A549 (cell line): Measurements from ENCODE around the gene MAP6. TPM values are rescaled to one million over a fixed set of nuclear protein-coding genes. Genes with fewer than 3 reads are reported as not detected.

Experiments used
- ATAC-seq, 2 experiments: fragments of 200-7000 bp in 1 of 2; fragments of >200 bp in 1 of 2; cut with Nextera tagmentation in 1 of 2; cut with Tn5 transposase in 1 of 2; 3 replicates each; pipeline versions ENCODE4 v1.8.0 to v1.9.1; 2018 to 2020; ENCODE audit warnings: mild to moderate bottlenecking in 1 of 2, moderate library complexity in 1 of 2
- CTCF ChIA-PET: fragments of 300-600 bp; sonication (Branson Sonifier 250); formaldehyde crosslinking; extraction: SDS; loops from one replicate; lab custom pipeline; 2021; ENCODE audit warnings: antibody characterized with exemption, inconsistent platforms; lab: Yijun Ruan, JAX
- POLR2A ChIA-PET: fragments of 350-600 bp; formaldehyde crosslinking; extraction: SDS; loops from one replicate; lab custom pipeline; 2021; ENCODE audit warnings: antibody characterized with exemption, inconsistent platforms; lab: Yijun Ruan, JAX
- DNase-seq, 2 experiments: peaks; one replicate each; pipeline versions ENCODE4 v3.0.0 to v3.0.0-alpha.2; 2011 to 2016; ENCODE audit warnings: low read depth in 1 of 2, low spot score in 1 of 2
- FAIRE-seq: peaks from 2 replicates; lab custom pipeline; 2011; peaks lifted over from hg19 to GRCh38; lab: Jason Lieb, UNC
- H3K27ac ChIP-seq, 2 experiments: fragments of >200 bp; sonication (Bioruptor Twin); formaldehyde crosslinking; 3 replicates each; pipeline ENCODE4 v1.5.1; 2016 to 2017
- H3K4me1 ChIP-seq: fragments of >200 bp; sonication (Bioruptor Twin); formaldehyde crosslinking; 3 replicates; pipeline ENCODE4 v1.6.1; 2016
- H3K4me2 ChIP-seq: fragments of >200 bp; sonication (Bioruptor Twin); formaldehyde crosslinking; 3 replicates; pipeline ENCODE4 v1.6.1; 2016
- H3K4me3 ChIP-seq: fragments of >200 bp; sonication (Bioruptor Twin); formaldehyde crosslinking; 3 replicates; pipeline ENCODE4 v1.5.1; 2016
- H3K9me3 ChIP-seq: fragments of >200 bp; sonication (Bioruptor Twin); formaldehyde crosslinking; 3 replicates; pipeline ENCODE4 v1.6.1; 2016
- BHLHE40 ChIP-seq: IDR thresholded peaks from 2 replicates; pipeline ENCODE4 v1.6.1; 2012; ENCODE audit warnings: low read depth, low read length, inconsistent platforms
- CTCF ChIP-seq: fragments of >200 bp; sonication (Bioruptor Twin); formaldehyde crosslinking; IDR thresholded peaks from 3 replicates; pipeline ENCODE4 v1.5.1; 2016
- EHMT2 ChIP-seq: fragments of 200-600 bp; sonication (generic); IDR thresholded peaks from 2 replicates; pipeline ENCODE4 v1.6.1; 2016; ENCODE audit warnings: antibody characterized with exemption, low read depth, mild to moderate bottlenecking, moderate library complexity
- EP300 ChIP-seq, 2 experiments: fragments of >200 bp; sonication (Bioruptor Twin); formaldehyde crosslinking; IDR thresholded peaks; 2 replicates in 1 of 2; 3 replicates in 1 of 2; pipeline ENCODE4 v1.6.1; 2016 to 2017
- ESRRA ChIP-seq: fragments of 150-350 bp; IDR thresholded peaks from 2 replicates; pipeline ENCODE4 v1.6.1; 2014; ENCODE audit warnings: mild to moderate bottlenecking, low read length, borderline replicate concordance
- FOXS1 ChIP-seq: fragments of 250-450 bp; sonication (Bioruptor Pico); IDR thresholded peaks from 2 replicates; pipeline ENCODE4 v1.5.0; 2020; ENCODE audit warnings: mild to moderate bottlenecking, moderate library complexity
- HMGXB4 ChIP-seq: fragments of 250-450 bp; sonication (Bioruptor Pico); IDR thresholded peaks from 2 replicates; pipeline ENCODE4 v1.5.0; 2021; ENCODE audit warnings: mild to moderate bottlenecking, moderate library complexity, borderline replicate concordance
- JUNB ChIP-seq: fragments of >200 bp; sonication (Bioruptor Twin); formaldehyde crosslinking; IDR thresholded peaks from 2 replicates; pipeline ENCODE4 v1.6.1; 2016
- KDM1A ChIP-seq: fragments of 200-600 bp; sonication (generic); IDR thresholded peaks from 2 replicates; pipeline ENCODE4 v1.6.1; 2016; ENCODE audit warnings: low read depth, mild to moderate bottlenecking
- MAFK ChIP-seq: fragments of 450-650 bp; IDR thresholded peaks from 2 replicates; pipeline ENCODE4 v1.6.1; 2014; ENCODE audit not compliant: partially characterized antibody
- MAX ChIP-seq: IDR thresholded peaks from 2 replicates; pipeline ENCODE4 v1.6.1; 2012
- MYC ChIP-seq: IDR thresholded peaks from 2 replicates; pipeline ENCODE4 v1.6.1; 2012; ENCODE audit warnings: mild to moderate bottlenecking, inconsistent platforms, low read length, improper control_type of control experiment, borderline replicate concordance
- RAD21 ChIP-seq, 2 experiments: fragments of >200 bp in 1 of 2; sonication (Bioruptor Twin) in 1 of 2; formaldehyde crosslinking in 1 of 2; IDR thresholded peaks in 1 of 2; conservative IDR thresholded peaks in 1 of 2; 2 replicates in 1 of 2; 3 replicates in 1 of 2; pipeline ENCODE4 v1.6.1; 2012 to 2018; ENCODE audit warnings: inconsistent platforms in 1 of 2
- RARB ChIP-seq: fragments of 250-450 bp; sonication (Bioruptor Pico); IDR thresholded peaks from 2 replicates; pipeline ENCODE4 v1.8.0; 2021; ENCODE audit warnings: mild to moderate bottlenecking, moderate library complexity
- RCOR1 ChIP-seq: fragments of 150-350 bp; IDR thresholded peaks from 2 replicates; pipeline ENCODE4 v1.6.1; 2014; ENCODE audit warnings: antibody characterized with exemption, low read length, low read depth
- RFX5 ChIP-seq: fragments of 450-650 bp; IDR thresholded peaks from 2 replicates; pipeline ENCODE4 v1.7.1; 2014; ENCODE audit warnings: antibody characterized with exemption, mild to moderate bottlenecking, moderate library complexity
- RNF2 ChIP-seq: fragments of 200-600 bp; sonication (generic); IDR thresholded peaks from 2 replicates; pipeline ENCODE4 v1.6.1; 2016; ENCODE audit warnings: low read depth, mild to moderate bottlenecking, antibody characterized with exemption, moderate library complexity, borderline replicate concordance
- SMC3 ChIP-seq: fragments of >200 bp; sonication (Bioruptor Twin); formaldehyde crosslinking; IDR thresholded peaks from 3 replicates; pipeline ENCODE4 v1.6.1; 2018; ENCODE audit warnings: inconsistent platforms
- SREBF2 ChIP-seq: fragments of 450-650 bp; IDR thresholded peaks from 2 replicates; pipeline ENCODE4 v1.6.1; 2014; ENCODE audit warnings: mild to moderate bottlenecking, moderate library complexity
- ZC3H11A ChIP-seq: fragments of 450-650 bp; IDR thresholded peaks from 2 replicates; pipeline ENCODE4 v1.6.1; 2014; ENCODE audit warnings: antibody characterized with exemption, mild to moderate bottlenecking
- ZFP36 ChIP-seq: fragments of 450-650 bp; IDR thresholded peaks from 2 replicates; pipeline ENCODE4 v1.6.1; 2014; ENCODE audit warnings: borderline replicate concordance; ENCODE audit not compliant: partially characterized antibody
- ZSCAN20 ChIP-seq: fragments of 250-450 bp; sonication (Bioruptor Pico); IDR thresholded peaks from 2 replicates; pipeline ENCODE4 v1.8.0; 2022; ENCODE audit warnings: mild to moderate bottlenecking, moderate library complexity
- WGBS: methylation state at CpG from one replicate; pipeline ENCODE4 v1.1.6; 2017; ENCODE audit errors: missing lambda C conversion rate; 5-methylcytosine and 5-hydroxymethylcytosine counted together
- polyA plus RNA-seq, 4 experiments: library from polyadenylated mRNA; depleted of rRNA in 3 of 4; stranded (reverse); fragments of >200 nt; fragmentation: RNase III in 1 of 4; extraction: RNeasy Plus Mini Kit Qiagen cat#74134 plus additional on column Dnase treatment in 1 of 4; gene quantifications; 2 replicates in 3 of 4; 3 replicates in 1 of 4; pipeline ENCODE4 v1.2.3, GENCODE V29; 2011 to 2017

The MAP6 gene
- polyA plus RNA-seq, 2 of the 4 experiments (the other 2 are of a cell fraction), result 1.1 to 2.1 TPM

GRCh38 chr11:75577207-75577606 is 91.6 kb downstream of the MAP6 start:
- FAIRE-seq, result no peak
- no peaks in the 10 kb centered on the region for H3K9me3 ChIP-seq
- no peak overlapping the region for H3K27ac ChIP-seq
- H3K4me3 ChIP-seq, result no peak overlapping the region
- DNase-seq, result peak; percentile 37 to 61
- H3K4me1 ChIP-seq, result peaks cover 9% of the 10 kb centered on the region; the same call in 2 of the 3 replicates
- H3K4me2 ChIP-seq, result no peak overlapping the region
- peak; percentile 42 to 59; a peak in 4 of 6 replicates for ATAC-seq
- TF ChIP-seq RAD21 (conservative IDR thresholded peaks at IDR 0.05 in 1 of 2, IDR thresholded peaks at IDR 0.05 in 1 of 2) (peak; percentile 30 to 42; a peak in 3 of 5 replicates), SMC3 (peak; percentile 69), CTCF (peak; percentile 47), RCOR1 (no peak), RNF2 (no peak)
- TF ChIP-seq, all 56 proteins: peak for 3
- CTCF ChIA-PET, result interaction anchor here (0.6 to 7.1 kb wide), 16 partner anchors 9 to 133 kb away, joined by 3 to 137 read pairs (median 4); partner anchors contain the start of gene SERPINH1
- 21% methylated on average over 6 of the region's 10 CpGs for WGBS
- POLR2A ChIA-PET, result no interaction called here

- no peak for FAIRE-seq
- DNase-seq, result peak in 1 of 2 experiments; percentile 70
- Histone ChIP-seq H3K9me3 (no peaks in the 10 kb centered on the region), H3K4me3 (no peak overlapping the region), H3K4me2 (peak overlapping the region; percentile 42), H3K4me1 (peaks cover 9% of the 10 kb centered on the region; the same call in 2 of the 3 replicates), H3K27ac (no peak overlapping the region)
- POLR2A ChIA-PET, result interaction anchor here (4.1 kb wide), 1 partner anchor 14 kb away, joined by 24 read pairs; the partner anchor contains the start of gene SERPINH1
- TF ChIP-seq MAX (peak; percentile 71), KDM1A (no peak)
- ATAC-seq, result peak in 1 of 2 experiments; percentile 37; a peak in 3 of 6 replicates
- 48% methylated on average over 8 of the region's 8 CpGs for WGBS
- CTCF ChIA-PET, result interaction anchor here (0.6 to 7.1 kb wide), 13 partner anchors 9 to 1613 kb away, joined by 3 to 137 read pairs (median 3); partner anchors contain the start of gene SERPINH1
Measured at GRCh38 chr11:75576499-75576918, 92.3 kb downstream of the MAP6 start.

- Histone ChIP-seq H3K4me2 (no peak overlapping the region), H3K4me3 (no peak overlapping the region), H3K27ac (no peak overlapping the region), H3K4me1 (peaks cover 9% of the 10 kb centered on the region; the same call in 2 of the 3 replicates), H3K9me3 (no peaks in the 10 kb centered on the region)
- WGBS, result 93% methylated on average over 6 of the region's 6 CpGs
- ChIA-PET POLR2A (interaction anchor here (4.1 kb wide), 1 partner anchor 13 kb away, joined by 24 read pairs; the partner anchor contains the start of gene SERPINH1), CTCF (interaction anchor here (0.6 to 7.1 kb wide), 13 partner anchors 10 to 1614 kb away, joined by 3 to 137 read pairs (median 3); partner anchors contain the start of gene SERPINH1)
- no peak for FAIRE-seq
- DNase-seq, result no peak
- ATAC-seq, result no peak
- no peak for TF ChIP-seq FOXS1 (CRISPR knock-in tag)
- TF ChIP-seq SREBF2, result no peak
- no peak for TF ChIP-seq RFX5
- no peak for TF ChIP-seq BHLHE40
- TF ChIP-seq MAFK, result no peak
- TF ChIP-seq ESRRA, result no peak
- no peak for TF ChIP-seq ZFP36
- TF ChIP-seq KDM1A, result no peak
- no peak for TF ChIP-seq EHMT2
- TF ChIP-seq RARB, result no peak
- no peak for TF ChIP-seq MYC
- TF ChIP-seq ZSCAN20 (CRISPR knock-in tag), result no peak
- no peak for TF ChIP-seq HMGXB4 (CRISPR knock-in tag)
- no peak for TF ChIP-seq ZC3H11A
- TF ChIP-seq EP300 (IDR thresholded peaks at IDR 0.05), result no peak
- TF ChIP-seq JUNB, result no peak
- TF ChIP-seq MAX, result no peak
Measured at GRCh38 chr11:75576017-75576416, 92.8 kb downstream of the MAP6 start.
